ENCODE results near the gene STARD9. TPM values are rescaled to one million over a fixed set of nuclear protein-coding genes. Genes with fewer than 3 reads are reported as not detected.

The STARD9 gene
- total RNA-seq, 1 donor from 2014 or later, result 17.0 TPM

DNA sequence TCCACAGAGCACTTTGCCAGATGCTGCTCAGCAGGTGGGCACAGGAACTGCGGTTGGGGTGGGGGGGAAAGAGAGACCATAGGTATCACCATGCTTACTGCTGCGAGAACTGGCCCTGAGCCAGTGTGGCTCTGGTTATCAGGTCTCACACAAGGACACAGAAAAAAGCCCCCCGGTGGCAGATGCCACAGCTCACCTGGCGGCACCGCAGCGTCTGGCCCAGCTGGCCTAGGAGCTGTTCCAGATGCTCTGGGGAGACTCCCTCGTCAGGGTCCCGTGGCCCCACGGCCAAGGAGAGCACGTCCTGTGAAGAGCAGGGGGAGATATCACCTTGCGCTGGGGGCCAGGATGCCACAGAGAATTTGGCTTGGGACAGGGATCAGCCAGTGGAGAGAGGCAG lies 150.7 kb downstream of the STARD9 start:
- DNase-seq (ENCODE audit: low spot score), result no peak

DNA sequence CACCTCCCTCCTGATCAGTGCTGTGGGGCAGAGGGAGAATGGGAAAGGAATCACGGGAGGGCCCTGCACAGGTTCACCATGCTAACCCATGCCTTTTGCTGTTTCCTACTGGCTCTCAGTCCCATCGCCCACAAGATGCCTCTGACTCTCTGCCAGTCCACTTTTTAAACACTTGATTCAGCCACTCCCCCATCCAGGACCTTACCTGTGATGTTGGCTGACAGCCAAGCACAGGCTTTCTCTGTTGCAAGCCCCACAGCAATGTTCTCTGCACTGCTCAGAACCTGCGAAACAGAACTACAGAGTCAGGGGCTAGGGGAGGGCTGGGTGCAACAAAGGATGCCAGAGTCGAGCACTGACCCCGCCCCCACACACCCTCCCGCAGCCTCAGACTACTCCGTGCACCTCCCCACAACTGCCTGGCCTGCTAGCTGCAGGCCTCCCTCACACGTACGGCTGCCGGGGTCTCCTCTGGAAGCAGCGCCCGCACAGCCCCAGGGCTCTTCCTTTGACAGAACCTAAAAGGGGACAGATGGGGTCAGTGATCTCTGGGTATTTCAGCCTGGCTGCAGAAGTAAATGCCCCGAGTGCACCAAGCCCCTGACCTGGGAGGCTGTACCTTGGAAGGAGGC lies 152.5 kb downstream of the STARD9 start:
- DNase-seq (ENCODE audit: low spot score), result no peak

DNA sequence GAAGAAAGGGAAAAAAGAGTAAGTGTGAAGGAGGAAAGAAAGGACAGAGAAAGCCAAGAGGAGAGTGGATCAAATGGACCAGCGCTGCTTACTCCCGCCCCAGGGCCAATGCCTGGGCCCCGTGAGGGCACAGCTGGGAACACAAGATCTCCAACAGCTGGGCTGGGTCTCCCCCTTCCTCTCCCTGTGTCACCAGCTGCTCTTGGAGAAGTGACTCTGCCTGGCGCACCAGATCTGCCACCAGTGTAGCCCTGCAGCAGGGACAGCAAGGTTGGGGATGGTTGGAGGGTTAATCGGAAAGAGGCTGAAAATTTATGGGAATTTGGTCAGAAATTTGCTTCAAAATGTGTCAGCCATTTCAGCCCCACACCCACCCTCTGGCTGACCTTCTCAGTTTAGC lies 153.2 kb downstream of the STARD9 start:
- DNase-seq (ENCODE audit: low spot score), result no peak

DNA sequence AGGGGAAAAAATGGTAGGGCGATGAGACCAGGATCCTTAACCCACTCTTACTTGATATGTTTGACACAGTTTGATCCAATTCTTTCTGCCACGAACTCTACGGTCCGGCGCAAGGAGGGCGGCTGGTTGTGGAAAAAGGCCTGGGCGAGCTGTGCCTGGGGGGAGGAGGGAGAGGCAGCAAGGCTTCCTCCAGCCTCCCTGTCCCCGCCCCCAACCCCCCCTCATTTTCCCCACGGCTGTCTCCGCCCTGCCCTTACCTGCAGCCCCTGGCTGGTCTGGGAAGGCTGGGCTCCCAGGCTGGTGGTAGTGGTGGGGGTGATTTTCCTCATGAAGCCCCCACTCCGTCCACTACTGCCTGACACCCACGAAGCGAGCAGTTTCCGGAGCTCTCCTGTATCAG lies 153.6 kb downstream of the STARD9 start:
- DNase-seq (ENCODE audit: low spot score), result no peak

DNA sequence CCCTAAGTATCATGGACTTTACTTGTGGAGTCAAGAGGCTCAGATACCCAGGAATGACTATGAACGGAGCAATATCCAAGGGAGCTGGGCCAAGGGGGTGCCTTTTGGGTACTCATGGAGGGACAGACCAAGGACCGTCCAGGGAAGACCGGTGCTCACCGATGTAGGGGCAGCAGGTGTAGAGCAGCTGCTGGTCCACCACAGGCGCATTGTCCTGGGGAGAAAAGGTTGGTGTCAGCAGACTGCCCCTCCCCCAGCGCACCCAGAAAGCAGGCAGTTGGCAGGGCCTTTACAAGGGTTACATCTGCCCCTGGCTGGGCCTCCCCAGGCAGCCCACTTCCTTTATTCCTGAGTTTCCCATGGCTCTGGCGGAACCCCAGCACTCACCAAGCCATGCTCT lies 154.0 kb downstream of the STARD9 start:
- no peak for DNase-seq (ENCODE audit: low spot score)

DNA sequence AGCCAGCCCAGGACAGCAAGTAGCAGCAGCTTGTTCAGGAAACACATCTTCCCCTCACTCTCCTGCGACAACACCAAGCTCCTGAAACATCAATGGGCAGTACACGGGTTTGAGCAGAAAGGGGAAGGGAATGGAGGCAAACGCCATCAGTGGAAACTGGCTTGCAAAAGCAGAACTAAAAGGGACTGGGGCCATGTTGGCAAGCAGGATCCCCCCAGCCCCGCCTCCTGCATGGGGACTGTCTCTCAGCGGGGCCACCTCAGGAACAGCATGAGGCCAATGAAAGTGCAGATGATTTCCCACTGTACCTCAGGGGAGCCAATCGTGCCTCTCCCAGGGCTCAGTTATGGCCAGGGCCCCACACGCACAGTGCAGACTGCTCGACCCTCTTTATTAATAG lies 154.7 kb downstream of the STARD9 start:
- no peak for DNase-seq (ENCODE audit: low spot score)

DNA sequence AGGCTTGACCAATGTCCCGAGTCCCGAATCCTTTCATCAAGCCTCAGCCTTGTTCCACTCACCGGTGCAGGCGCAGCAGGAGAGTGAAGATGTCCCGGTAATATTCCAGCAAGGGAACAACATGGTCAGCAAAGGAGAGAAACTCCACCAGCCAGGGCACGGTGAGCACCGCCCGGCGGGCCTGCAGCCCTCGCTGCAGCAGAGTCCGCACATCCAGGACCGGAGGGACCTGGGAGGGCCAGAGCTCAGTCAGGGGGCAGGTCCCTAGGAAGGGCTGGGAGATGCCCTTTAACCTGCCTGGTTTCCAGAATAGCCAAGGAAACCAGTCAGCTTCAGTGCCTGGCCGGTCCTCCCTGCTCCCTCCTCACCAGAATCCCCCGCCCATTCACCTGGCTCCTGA lies 155.1 kb downstream of the STARD9 start:
- DNase-seq (ENCODE audit: low spot score), result no peak

DNA sequence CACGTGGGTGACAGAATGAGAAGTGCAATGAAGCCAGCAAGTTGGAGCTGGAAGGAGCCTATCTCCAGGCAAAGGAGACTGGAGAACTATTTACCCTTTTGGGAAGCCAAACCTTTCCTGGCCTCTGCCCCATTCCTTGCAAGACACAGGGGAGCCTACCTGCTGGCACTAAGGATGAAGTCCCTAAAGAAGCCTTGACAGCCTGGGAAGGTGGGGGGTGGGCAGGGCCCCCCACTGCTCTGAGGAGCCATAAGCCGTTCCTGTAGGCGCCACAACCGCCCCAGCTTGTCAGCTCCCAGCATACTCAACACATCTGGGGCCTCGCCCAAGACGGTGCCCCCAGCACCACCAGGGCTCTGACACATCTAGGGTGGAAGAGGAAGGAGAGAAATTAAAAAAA lies 156.1 kb downstream of the STARD9 start:
- DNase-seq (ENCODE audit: low spot score), result no peak

DNA sequence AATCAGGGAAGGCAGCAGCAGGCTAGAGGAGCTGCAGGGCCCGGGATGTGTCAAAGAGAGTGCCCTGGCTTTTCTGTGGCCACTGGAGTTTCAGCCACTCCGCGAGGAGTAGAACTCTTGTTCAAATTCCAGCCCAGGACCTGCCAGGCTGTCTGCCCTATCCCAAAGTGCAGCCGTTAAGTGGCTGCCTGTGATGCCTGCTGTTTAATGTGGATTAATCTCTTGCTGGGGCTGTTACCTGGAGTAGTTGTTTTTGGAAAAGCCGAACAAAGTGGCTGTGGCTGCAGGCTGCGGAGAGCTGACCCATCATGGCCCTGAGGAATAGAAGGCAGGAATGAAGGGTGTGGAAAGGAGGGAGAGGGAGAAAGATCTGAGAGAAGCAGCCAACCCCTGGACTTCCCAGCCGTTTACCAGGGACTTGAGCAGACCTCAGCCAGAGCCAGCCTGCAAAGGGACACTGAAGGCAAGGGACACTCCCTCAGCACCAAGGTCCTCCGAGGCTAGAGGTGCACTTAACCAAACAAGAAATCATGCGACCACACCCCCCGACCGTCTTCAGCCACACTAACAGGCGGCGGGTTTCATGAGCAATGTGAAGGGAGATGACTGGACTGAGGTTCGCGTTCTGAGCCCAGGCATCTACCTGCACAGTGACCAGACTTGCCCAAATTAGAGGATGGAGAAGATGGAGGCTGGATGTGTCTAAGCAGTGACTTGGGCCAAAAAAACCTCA lies 156.9 kb downstream of the STARD9 start:
- peak; percentile 69 for DNase-seq (ENCODE audit: low spot score)

DNA sequence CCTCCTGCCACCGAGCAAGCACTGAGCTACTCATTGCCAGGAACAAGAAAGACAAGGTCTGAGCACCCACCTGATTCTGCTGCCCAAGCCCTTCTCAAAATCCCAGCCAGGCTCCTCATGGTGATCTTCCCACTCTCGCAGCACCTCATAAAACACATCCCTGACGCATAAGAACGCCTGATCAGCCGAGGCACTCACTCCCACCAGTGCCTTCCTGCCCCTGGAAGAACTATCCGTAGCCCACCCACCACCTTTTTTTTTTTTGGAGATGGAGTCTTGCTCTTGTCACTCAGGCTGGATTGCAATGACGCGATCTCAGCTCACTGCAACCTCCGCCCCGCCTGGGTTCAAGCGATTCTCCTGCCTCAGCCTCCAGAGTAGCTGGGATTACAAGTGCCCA lies 157.6 kb downstream of the STARD9 start:
- DNase-seq (ENCODE audit: low spot score), result no peak

DNA sequence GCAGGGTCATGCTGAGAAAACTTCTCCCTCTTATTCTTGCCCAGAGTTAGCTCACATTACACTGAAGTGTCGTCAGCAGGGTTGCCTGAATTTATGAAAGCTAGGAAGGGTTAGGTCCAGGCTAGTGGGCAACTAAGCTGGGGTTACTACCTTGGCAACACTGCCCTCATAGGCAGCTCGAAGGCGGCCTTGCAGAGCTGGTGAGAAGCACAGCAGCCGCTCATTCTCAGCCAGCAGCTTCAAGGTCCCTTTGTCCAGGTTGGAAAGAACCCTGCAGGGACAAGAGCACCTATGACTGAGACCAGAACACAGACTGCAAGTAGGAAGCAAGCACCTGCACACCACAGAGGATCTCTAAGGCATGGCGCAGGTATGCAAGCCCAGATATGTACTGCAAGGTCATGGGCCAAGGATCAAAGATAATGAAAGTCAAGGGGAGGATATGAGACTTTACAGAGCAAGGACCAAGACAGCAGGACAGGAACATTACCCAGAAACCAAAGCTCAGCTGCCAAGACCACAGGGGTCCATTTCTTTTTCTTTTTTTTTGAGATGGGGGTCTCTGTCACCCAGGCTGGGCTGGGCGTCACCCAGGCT lies 158.8 kb downstream of the STARD9 start:
- DNase-seq (ENCODE audit: low spot score), result no peak

DNA sequence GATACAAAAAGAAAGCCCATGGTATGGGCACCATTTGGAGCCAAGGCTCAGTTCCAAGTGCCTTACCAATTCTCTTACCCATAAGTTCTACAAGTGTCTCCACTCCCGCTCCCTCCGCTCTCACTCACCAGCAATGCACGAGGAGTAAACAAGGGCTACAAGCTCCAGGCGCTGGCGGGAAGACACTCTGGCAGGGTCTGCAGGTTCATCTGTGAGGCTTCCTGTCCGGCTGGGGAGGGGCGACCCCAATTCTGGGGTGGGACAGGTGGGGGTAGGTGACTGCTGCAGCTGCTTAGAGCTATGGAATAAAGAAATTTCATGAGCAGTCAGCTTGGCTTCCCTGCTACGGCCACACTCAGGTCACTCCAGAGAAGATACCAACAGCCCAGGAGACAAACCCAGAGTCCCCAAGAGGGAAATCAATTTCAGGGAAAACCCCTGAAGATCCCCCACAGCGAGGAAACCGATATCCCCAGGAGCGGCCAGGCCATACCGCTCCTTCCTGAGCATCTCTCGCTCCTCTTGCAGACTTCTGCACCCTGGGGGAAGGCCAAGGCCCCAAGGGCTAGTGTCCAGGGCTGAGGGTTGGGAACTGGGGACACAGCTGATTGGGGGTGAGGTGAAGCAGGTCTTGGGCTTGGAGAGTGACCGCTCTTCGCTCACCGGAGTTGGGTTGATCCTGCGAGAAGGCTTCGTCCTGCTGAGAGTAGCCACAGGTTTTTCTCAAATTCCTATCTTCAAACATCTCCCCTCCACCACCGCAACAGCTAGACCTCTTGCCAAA lies 160.2 kb downstream of the STARD9 start:
- no peak for DNase-seq (ENCODE audit: low spot score)

DNA sequence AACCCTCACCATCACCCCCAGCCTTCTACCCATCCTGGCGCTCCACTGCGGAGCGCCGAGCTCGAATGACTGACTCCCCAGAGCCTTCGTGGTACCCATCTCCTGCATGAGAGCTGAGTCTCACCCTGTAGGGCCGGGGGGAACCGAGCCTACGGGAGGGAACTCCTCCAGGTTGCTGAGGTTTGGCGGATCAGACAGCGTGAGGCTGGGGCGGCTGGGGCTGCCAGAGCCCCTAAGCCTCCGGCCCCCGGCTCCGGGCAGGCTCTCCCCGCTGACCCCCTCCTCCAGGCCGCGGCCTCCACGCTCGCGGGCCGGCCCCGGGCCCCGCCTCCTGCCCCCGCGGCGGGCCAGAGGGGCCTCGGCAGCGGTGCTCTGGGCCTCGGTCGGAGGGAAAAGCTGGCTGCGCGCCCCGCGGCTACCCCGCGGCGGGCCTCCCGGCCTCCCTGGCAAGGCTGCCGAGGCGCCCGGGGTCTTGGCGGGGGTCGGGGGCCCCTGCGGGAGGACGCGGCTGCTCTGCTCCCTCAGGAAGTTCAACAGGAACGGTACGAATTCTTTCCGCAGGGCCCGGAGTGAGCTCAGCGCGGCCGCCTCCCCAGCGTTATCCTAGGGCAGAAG lies 160.9 kb downstream of the STARD9 start:
- no peak for DNase-seq (ENCODE audit: low spot score)

DNA sequence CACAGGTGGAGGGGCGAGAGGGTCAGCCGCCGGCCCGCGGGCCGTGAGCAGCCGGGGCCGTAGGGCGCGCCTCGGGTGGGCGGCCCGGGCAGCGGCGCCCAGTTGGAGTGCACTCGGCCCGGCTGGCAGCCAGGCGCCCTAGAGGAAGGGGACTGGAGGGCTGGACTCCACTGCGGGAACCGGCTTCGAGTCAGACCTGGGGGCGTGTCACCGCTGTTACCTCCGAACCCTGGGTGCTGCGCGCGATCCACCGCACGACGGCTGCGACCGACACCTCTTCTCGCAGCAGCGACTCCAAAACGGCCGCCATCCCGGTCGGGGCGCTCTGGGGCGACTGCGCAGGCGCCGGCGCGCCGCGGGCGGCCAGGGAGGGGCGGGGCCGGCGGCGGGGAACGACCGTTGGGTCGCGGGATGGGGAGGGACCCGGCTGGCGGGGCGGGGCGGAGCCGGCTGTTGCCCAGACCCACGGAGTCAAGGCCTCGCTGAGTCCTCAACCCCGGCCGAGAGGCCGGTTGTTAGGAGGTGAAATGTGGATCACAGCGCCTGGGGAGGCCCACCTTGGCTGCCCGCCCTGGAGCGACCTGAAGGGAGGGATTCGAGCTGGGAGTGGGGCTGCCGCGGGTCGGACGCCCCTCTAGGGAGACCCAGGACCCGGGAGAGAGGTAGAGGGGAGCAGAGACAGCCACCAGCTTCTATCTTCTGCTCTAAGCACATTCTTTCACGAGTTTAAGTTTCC lies 161.6 kb downstream of the STARD9 start, which contains the start of gene CDAN1:
Gene CDAN1, minus strand, starts transcription at position 336 of the 736 bp plus-strand sequence. Its CDS starts 26 bp downstream, at position 310.
- DNase-seq (ENCODE audit: low spot score), result peak; percentile 99

DNA sequence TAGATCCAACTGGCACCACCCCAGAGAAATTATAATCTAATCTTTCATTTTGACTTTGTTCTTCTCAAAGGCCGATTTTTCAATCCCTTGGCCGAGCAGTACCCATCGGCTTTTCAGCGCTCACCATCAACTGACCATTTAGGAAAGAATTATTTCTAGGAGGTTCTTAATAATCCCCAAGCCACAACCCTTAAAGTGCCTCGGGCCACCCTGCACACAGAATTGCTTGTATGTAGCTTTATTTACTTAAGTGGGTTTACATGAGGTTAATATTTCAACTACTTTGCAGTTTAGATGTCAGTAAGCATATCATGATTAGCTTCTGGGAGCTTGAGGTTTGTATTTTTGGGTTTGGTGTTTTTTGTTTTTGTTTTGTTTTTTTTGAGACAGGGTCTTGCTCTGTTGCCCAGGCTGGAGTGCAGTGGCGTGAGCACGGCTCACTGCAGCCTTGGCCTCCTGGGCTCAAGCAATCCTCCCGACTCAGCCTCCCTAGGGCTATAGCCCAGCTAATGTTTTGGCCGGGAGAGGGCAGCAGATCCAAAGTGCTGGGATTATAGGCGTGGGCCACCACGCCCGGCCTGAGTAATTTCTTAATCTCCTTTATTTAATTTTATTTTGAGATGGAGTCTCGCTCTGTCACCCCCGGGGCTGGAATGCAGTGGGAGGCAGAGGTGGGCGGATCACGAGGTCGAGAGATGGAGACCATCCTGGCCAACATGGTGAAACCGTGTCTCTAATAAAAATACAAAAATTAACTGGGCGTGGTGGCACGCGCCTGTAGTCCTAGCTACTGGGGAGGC lies 162.3 kb downstream of the STARD9 start:
- no peak for DNase-seq (ENCODE audit: low spot score)

DNA sequence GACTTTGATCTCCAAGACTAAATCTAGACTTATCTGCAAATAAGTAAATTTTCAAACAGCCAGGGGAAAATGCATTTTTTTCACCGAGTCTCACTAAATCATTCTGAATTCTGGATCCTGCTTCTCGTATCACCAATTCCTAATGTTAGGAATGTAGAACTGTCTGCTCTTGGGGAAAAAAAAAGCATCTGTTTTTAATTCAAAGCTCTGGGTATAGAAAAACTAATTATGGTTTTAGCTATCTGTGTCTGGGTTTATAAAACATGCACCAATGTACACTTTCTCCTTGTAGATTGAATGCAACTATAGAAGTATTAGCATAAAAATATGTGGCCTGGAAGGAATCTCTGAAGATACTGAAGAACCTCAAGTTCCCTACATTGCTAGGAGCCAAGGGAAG lies 166.3 kb downstream of the STARD9 start:
- DNase-seq (ENCODE audit: low spot score), result no peak

DNA sequence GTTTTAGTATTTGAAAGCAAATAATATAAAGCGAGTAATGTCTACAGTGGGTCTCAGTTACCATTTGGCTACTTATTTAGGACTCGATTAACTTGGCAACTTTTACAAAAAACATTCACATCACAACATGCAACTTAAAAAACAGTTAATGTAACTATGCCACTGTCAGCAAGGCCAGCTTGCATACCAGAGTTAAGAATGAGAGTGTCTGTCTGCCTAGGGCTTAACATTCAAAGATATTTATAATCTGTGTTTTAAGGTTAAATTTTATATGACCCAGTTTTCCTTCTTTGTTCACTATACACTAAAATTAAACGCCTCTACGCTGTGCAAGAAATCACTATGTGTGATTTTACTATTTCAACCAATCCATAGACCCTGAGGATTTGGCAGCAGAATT lies 166.7 kb downstream of the STARD9 start:
- no peak for DNase-seq (ENCODE audit: low spot score)

DNA sequence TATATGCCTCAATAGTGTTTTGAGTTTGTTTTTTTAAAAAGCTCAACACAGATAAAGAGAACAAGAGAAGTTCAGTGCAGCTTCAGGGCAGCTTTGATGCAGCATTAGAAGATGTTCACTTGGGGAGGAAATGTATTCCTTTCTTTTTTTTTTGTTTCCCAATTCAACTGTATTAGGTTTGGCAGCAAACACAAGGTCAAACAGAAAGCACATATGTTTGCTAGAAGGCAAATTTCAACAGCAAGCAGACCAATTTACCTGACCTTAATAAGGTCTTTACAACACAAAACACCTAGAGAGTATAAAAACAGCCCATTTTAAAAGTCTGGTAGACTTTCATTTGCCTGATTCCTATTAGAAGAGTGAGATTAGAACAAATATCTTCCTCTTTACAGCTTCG lies 168.8 kb downstream of the STARD9 start:
- no peak for DNase-seq (ENCODE audit: low spot score)

DNA sequence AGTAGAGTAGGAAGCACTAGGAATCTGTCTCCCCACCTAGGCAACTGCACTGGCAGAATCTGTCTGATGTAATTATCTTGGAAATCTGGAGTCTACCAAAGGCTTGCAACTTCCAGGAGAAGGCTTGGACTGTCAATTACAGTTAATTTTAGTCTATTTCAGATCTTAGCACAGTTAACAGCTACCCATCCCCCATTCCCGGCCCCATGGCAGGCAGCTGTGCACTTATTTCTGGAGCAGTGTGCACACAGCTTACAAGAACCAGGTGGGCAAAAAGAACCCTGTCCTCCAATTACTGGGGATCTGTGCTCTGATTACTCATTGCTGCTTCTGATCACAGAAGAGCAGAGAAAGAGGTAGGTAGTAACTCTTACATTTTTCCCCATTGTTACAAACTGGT lies 173.9 kb downstream of the STARD9 start:
- no peak for DNase-seq (ENCODE audit: low spot score)

DNA sequence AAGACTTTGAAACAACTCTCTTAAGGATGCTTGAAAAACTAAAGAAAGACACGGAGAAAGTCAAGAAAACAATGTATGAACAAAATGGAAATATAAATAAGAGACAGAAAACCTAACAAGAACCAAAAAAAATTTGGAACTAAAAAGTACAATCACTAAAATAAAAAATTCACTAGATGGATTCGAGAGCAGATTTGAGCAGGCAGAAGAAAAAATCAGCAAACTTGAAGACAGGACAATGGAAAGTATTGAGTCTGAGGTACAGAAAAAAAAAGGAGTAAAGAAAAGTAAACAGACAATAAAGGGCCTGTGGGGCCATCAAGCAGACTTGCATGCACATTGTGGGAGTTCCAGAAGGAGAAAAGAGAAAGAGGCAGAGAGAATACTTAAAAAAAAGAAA lies 174.9 kb downstream of the STARD9 start:
- no peak for DNase-seq (ENCODE audit: low spot score)

Data from mesenteric fat pad (tissue), 1 donor.